HepG2 (cell line): ENCODE results near the gene DTNB. TPM values are rescaled to one million over a fixed set of nuclear protein-coding genes. Genes with fewer than 3 reads are reported as not detected.

Experiments
- ATAC-seq: fragments of 200-7000 bp; cut with Tn5 transposase; 3 replicates; pipeline ENCODE4 v1.9.1; 2020; ENCODE audit warnings: mild to moderate bottlenecking, moderate library complexity
- BruUV-seq: library from RNA; stranded (reverse); fragments of 400-500 nt; replicated peaks from 2 replicates; lab custom pipeline; 2021; lab: Mats Ljungman, UMichigan
- CTCF ChIA-PET: fragments of 300-600 bp; formaldehyde crosslinking; extraction: SDS; loops from one replicate; lab custom pipeline; 2021; ENCODE audit warnings: low total read pairs, inconsistent platforms, low intra/inter-chr PET ratio; lab: Yijun Ruan, JAX
- POLR2A ChIA-PET: fragments of 350-600 bp; sonication (Branson Sonifier 250); formaldehyde crosslinking; loops from one replicate; lab custom pipeline; 2020; ENCODE audit warnings: antibody characterized with exemption, inconsistent platforms; lab: Yijun Ruan, JAX
- DNase-seq: peaks from one replicate; pipeline ENCODE4 v3.0.0-alpha.2; 2015; ENCODE audit warnings: low spot score
- FAIRE-seq: peaks from 3 replicates; lab custom pipeline; 2011; peaks lifted over from hg19 to GRCh38; lab: Jason Lieb, UNC
- H2AFZ ChIP-seq: one replicate; pipeline ENCODE4 v1.6.1; 2011; ENCODE audit warnings: low read length, inconsistent platforms
- H3K27ac ChIP-seq: fragments of 300-600 bp; 3 replicates; pipeline ENCODE4 v1.8.0; 2011; ENCODE audit warnings: mixed run types, mild to moderate bottlenecking, mixed read lengths, low read length, inconsistent platforms; ENCODE audit not compliant: insufficient read depth; ENCODE audit errors: extremely low read length
- H3K27me3 ChIP-seq, 2 experiments: fragments of 200-600 bp in 1 of 2; 2 replicates in 1 of 2; 3 replicates in 1 of 2; pipeline versions ENCODE4 v1.6.0 to v1.8.0; 2011; ENCODE audit warnings: low read length in 2 of 2, mild to moderate bottlenecking in 2 of 2, moderate library complexity in 2 of 2, inconsistent platforms in 1 of 2; ENCODE audit not compliant: insufficient read depth in 2 of 2, control insufficient read depth in 1 of 2
- H3K36me3 ChIP-seq, 2 experiments: fragments of 200-600 bp in 1 of 2; replicated peaks in 1 of 2; 2 replicates in 1 of 2; 3 replicates in 1 of 2; pipeline versions ENCODE4 v1.5.1 to v1.8.0; 2011; ENCODE audit warnings: low read length in 2 of 2, inconsistent platforms in 1 of 2; ENCODE audit not compliant: insufficient read depth in 2 of 2, control insufficient read depth in 1 of 2
- H3K4me1 ChIP-seq: 2 replicates; pipeline ENCODE4 v1.5.1; 2012; ENCODE audit warnings: low read length, inconsistent platforms; ENCODE audit not compliant: insufficient read depth
- H3K4me2 ChIP-seq: 2 replicates; pipeline ENCODE4 v1.6.0; 2011; ENCODE audit warnings: low read depth, low read length, inconsistent platforms
- H3K4me3 ChIP-seq, 3 experiments: fragments of 200-600 bp in 1 of 3; sonication (generic), shearing (Covaris generic) in 1 of 3; replicated peaks in 1 of 3; 2 replicates each; pipeline ENCODE4 v1.5.1; 2011 to 2016; ENCODE audit warnings: low read length in 3 of 3, inconsistent platforms in 2 of 3, low read depth in 2 of 3, mild to moderate bottlenecking in 2 of 3, control low read depth in 1 of 3, mixed read lengths in 1 of 3; ENCODE audit not compliant: insufficient read depth in 1 of 3
- H3K79me2 ChIP-seq: one replicate; pipeline ENCODE4 v1.6.1; 2011; ENCODE audit warnings: low read length, inconsistent platforms; ENCODE audit not compliant: insufficient read depth
- H3K9ac ChIP-seq: 2 replicates; pipeline ENCODE4 v1.6.0; 2011; ENCODE audit warnings: mild to moderate bottlenecking, low read depth, low read length, inconsistent platforms; ENCODE audit not compliant: insufficient read depth
- H3K9me3 ChIP-seq: 2 replicates; pipeline ENCODE4 v1.5.1; 2012; ENCODE audit warnings: mild to moderate bottlenecking, low read length
- H4K20me1 ChIP-seq: 2 replicates; pipeline ENCODE4 v1.6.0; 2011; ENCODE audit warnings: inconsistent platforms, mild to moderate bottlenecking, low read length, moderate library complexity; ENCODE audit not compliant: insufficient read depth
- FOXK1 ChIP-seq: sonication (generic); formaldehyde crosslinking; IDR thresholded peaks from 2 replicates; pipeline ENCODE4 v1.4.0; 2020; ENCODE audit warnings: low read depth, missing genetic modification reagents, borderline replicate concordance
- JUNB ChIP-seq: sonication (generic); formaldehyde crosslinking; IDR thresholded peaks from 2 replicates; pipeline ENCODE4 v1.8.0; 2022; ENCODE audit warnings: missing genetic modification reagents, mild to moderate bottlenecking, borderline replicate concordance
- KLF11 ChIP-seq: IDR thresholded peaks from 2 replicates; pipeline ENCODE4 v1.6.1; 2016; ENCODE audit warnings: missing compliant biosample characterization
- MLXIP ChIP-seq: sonication (generic); formaldehyde crosslinking; IDR thresholded peaks from 2 replicates; pipeline ENCODE4 v1.9.0; 2021; ENCODE audit warnings: missing genetic modification reagents, borderline replicate concordance
- NR2F6 ChIP-seq, 2 experiments: IDR thresholded peaks; 2 replicates each; pipeline ENCODE4 v1.6.1; 2016; ENCODE audit warnings: antibody characterized with exemption in 1 of 2, mild to moderate bottlenecking in 1 of 2
- PRMT3 ChIP-seq: sonication (generic); formaldehyde crosslinking; IDR thresholded peaks from 2 replicates; pipeline ENCODE4 v1.8.1; 2022; ENCODE audit warnings: low read depth, mild to moderate bottlenecking, moderate library complexity, missing genetic modification reagents, borderline replicate concordance
- RARA ChIP-seq: IDR thresholded peaks from 2 replicates; pipeline ENCODE4 v1.6.1; 2016; ENCODE audit warnings: missing genetic modification reagents, missing compliant biosample characterization
- RELA ChIP-seq: sonication (generic); formaldehyde crosslinking; IDR thresholded peaks from 2 replicates; pipeline ENCODE4 v1.4.0; 2020; ENCODE audit warnings: missing genetic modification reagents
- SOX6 ChIP-seq, 2 experiments: fragments of 450-650 bp in 1 of 2; sonication (generic) in 1 of 2; formaldehyde crosslinking in 1 of 2; IDR thresholded peaks; 2 replicates each; pipeline versions ENCODE4 v1.4.0 to v1.6.1; 2017 to 2020; ENCODE audit warnings: antibody characterized with exemption in 1 of 2, mild to moderate bottlenecking in 1 of 2, missing genetic modification reagents in 1 of 2
- SP1 ChIP-seq, 2 experiments: fragments of 450-650 bp in 1 of 2; sonication (generic) in 1 of 2; formaldehyde crosslinking in 1 of 2; IDR thresholded peaks; 2 replicates each; pipeline versions ENCODE4 v1.4.0 to v1.6.1; 2016 to 2020; ENCODE audit warnings: missing genetic modification reagents in 1 of 2
- TMF1 ChIP-seq: sonication (generic); formaldehyde crosslinking; IDR thresholded peaks from 2 replicates; pipeline ENCODE4 v1.8.1; 2022; ENCODE audit warnings: low read depth, missing genetic modification reagents
- ZNF205 ChIP-seq: IDR thresholded peaks from 2 replicates; pipeline ENCODE4 v1.6.1; 2018; ENCODE audit warnings: missing biosample characterization, missing genetic modification reagents
- ZNF224 ChIP-seq: sonication (generic); formaldehyde crosslinking; IDR thresholded peaks from 2 replicates; pipeline ENCODE4 v1.5.0; 2020; ENCODE audit warnings: mild to moderate bottlenecking, missing genetic modification reagents
- WGBS: methylation state at CpG from one replicate; pipeline ENCODE4 v1.1.6; 2017; ENCODE audit warnings: low lambda C conversion rate; 5-methylcytosine and 5-hydroxymethylcytosine counted together
- in situ Hi-C: cut with HindIII; loops from 2 replicates; pipeline ENCODE4 v1.10.0; 2017; ENCODE audit warnings: low pct_unique_long_range_greater_than_20kb; ENCODE audit not compliant: extremely low pct_ligation_motif_present
- intact Hi-C: fragments of 100-400 bp; cut with micrococcal nuclease; formaldehyde crosslinking; loops from one replicate; pipeline ENCODE4 v1.10.0; 2022; ENCODE audit not compliant: unreplicated experiment
- polyA plus RNA-seq, 8 experiments: library from polyadenylated mRNA; depleted of rRNA in 3 of 8; stranded (reverse) in 7 of 8; unstranded in 1 of 8; fragments of >200 nt; fragmentation: Illumina TruSeq in 4 of 8; extraction: Trizol in 4 of 8; gene quantifications; 2 replicates each; pipeline versions ENCODE4 v1.2.1 to v1.2.3, GENCODE V29; 2011 to 2016; ENCODE audit warnings: low read depth in 4 of 8, missing spikeins in 1 of 8, mixed read lengths in 1 of 8; ENCODE audit not compliant: insufficient read depth in 1 of 8
- total RNA-seq, 5 experiments: library from RNA; depleted of rRNA; stranded (reverse); fragments of >200 nt; fragmentation: Illumina TruSeq; extraction: Trizol; gene quantifications; 2 replicates each; pipeline ENCODE4 v1.2.3, GENCODE V29; 2016; ENCODE audit warnings: low read depth in 1 of 5
- TF ChIP-seq, protein P1 (sequence below): IDR thresholded peaks from 2 replicates; pipeline ENCODE4 v1.6.1; 2012; ENCODE audit warnings: low read length, improper control_type of control experiment
- TF ChIP-seq, protein P2 (sequence below): sonication (generic); formaldehyde crosslinking; IDR thresholded peaks from 2 replicates; pipeline ENCODE4 v1.4.0; 2020; ENCODE audit warnings: missing genetic modification reagents

DTNB gene
- total and polyA plus RNA-seq, 2 of the 13 experiments (the other 11 are each of a cell fraction or from before 2014, with no cell fraction given), result 14.4 to 23.9 TPM

- Histone ChIP-seq H3K4me1 (peaks cover 5% of the 10 kb centered on the region), H3K4me2 (no peak overlapping the region), H3K9me3 (peaks cover 5% of the 10 kb centered on the region; the same call in 1 of the 2 replicates), H3K4me3 (no peak overlapping the region), H3K27ac (no peak overlapping the region), H4K20me1 (no peaks in the 10 kb centered on the region; the same call in 1 of the 2 replicates), H3K9ac (no peak overlapping the region), H3K79me2 (no peaks in the 10 kb centered on the region), H3K36me3 (no peaks in the 10 kb centered on the region), H3K27me3 (0 out of 5 replicates have a peak, but pooled peaks cover 0 to 2% of the 10 kb centered on the region in 2 experiments), H2AFZ (no peak overlapping the region)
- POLR2A ChIA-PET, result no interaction called here
- no TSS peak for BruUV-seq
- CTCF ChIA-PET, result no interaction called here
- in situ Hi-C loops, result no loop called here
- FAIRE-seq, result no peak
- no peak for TF ChIP-seq SP1 (IDR thresholded peaks at IDR 0.05)
- TF ChIP-seq SP1 (CRISPR knock-in tag; IDR thresholded peaks at IDR 0.05), result no peak
- TF ChIP-seq, protein P1, sequence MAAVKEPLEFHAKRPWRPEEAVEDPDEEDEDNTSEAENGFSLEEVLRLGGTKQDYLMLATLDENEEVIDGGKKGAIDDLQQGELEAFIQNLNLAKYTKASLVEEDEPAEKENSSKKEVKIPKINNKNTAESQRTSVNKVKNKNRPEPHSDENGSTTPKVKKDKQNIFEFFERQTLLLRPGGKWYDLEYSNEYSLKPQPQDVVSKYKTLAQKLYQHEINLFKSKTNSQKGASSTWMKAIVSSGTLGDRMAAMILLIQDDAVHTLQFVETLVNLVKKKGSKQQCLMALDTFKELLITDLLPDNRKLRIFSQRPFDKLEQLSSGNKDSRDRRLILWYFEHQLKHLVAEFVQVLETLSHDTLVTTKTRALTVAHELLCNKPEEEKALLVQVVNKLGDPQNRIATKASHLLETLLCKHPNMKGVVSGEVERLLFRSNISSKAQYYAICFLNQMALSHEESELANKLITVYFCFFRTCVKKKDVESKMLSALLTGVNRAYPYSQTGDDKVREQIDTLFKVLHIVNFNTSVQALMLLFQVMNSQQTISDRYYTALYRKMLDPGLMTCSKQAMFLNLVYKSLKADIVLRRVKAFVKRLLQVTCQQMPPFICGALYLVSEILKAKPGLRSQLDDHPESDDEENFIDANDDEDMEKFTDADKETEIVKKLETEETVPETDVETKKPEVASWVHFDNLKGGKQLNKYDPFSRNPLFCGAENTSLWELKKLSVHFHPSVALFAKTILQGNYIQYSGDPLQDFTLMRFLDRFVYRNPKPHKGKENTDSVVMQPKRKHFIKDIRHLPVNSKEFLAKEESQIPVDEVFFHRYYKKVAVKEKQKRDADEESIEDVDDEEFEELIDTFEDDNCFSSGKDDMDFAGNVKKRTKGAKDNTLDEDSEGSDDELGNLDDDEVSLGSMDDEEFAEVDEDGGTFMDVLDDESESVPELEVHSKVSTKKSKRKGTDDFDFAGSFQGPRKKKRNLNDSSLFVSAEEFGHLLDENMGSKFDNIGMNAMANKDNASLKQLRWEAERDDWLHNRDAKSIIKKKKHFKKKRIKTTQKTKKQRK, result no peak
- TF ChIP-seq, protein P2, sequence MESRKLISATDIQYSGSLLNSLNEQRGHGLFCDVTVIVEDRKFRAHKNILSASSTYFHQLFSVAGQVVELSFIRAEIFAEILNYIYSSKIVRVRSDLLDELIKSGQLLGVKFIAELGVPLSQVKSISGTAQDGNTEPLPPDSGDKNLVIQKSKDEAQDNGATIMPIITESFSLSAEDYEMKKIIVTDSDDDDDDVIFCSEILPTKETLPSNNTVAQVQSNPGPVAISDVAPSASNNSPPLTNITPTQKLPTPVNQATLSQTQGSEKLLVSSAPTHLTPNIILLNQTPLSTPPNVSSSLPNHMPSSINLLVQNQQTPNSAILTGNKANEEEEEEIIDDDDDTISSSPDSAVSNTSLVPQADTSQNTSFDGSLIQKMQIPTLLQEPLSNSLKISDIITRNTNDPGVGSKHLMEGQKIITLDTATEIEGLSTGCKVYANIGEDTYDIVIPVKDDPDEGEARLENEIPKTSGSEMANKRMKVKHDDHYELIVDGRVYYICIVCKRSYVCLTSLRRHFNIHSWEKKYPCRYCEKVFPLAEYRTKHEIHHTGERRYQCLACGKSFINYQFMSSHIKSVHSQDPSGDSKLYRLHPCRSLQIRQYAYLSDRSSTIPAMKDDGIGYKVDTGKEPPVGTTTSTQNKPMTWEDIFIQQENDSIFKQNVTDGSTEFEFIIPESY (CRISPR knock-in tag), result no peak
- no peak for TF ChIP-seq JUNB (CRISPR knock-in tag)
- TF ChIP-seq NR2F6 (IDR thresholded peaks at IDR 0.05), result no peak
- TF ChIP-seq NR2F6 (CRISPR knock-in tag; IDR thresholded peaks at IDR 0.05), result no peak
- TF ChIP-seq RARA, result no peak
- TF ChIP-seq KLF11, result no peak
- no peak for TF ChIP-seq ZNF224 (CRISPR knock-in tag)
- no peak for TF ChIP-seq FOXK1 (CRISPR knock-in tag)
- no peak for TF ChIP-seq SOX6 (IDR thresholded peaks at IDR 0.05)
- no peak for TF ChIP-seq SOX6 (CRISPR knock-in tag; IDR thresholded peaks at IDR 0.05)
- no peak for TF ChIP-seq MLXIP (CRISPR knock-in tag)
- no peak for TF ChIP-seq ZNF205
- no peak for TF ChIP-seq RELA (CRISPR knock-in tag)
- TF ChIP-seq TMF1 (CRISPR knock-in tag), result no peak
- no peak for TF ChIP-seq PRMT3 (CRISPR knock-in tag)
- intact Hi-C loops, result no loop called here
- ATAC-seq, result no peak
- no peak for DNase-seq
- WGBS, result 64% methylated on average over 9 of the region's 10 CpGs
Measured at GRCh38 chr2:25330273-25330672, 343.1 kb downstream of the DTNB start.
